AG08396 (cell line): ENCODE measurements around the gene PHTF2.

Source experiments
- DNase-seq: peaks from one replicate; pipeline ENCODE4 v3.0.0; 2012; ENCODE audit warnings: low spot score, mixed read lengths

The PHTF2 gene

DNA sequence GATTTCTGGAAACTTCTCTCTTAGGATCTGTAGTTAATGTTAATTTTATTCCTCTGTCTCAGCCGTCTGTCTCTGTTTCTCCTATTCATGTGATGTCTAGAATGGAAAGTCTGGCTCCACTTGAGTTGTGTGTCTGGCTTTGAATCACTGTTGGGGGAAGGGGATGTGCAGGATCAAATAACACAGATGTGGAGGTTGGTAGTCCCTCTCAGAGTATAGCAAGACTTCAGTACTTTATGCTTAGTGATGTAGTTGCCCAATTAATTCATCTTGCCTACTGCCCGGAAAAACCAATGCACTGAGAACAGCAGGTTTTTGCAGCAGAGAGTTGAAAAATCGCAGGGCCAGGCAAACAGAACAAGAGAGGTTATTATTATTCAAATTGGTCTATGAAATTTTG lies 79.2 kb downstream of the PHTF2 start:
- DNase-seq: no peak

GRCh38 chr7:77878500-77878899 lies 79.9 kb downstream of the PHTF2 start:
- no peak for DNase-seq

- DNase-seq: no peak
Measured at GRCh38 chr7:77879272-77879671, 80.7 kb downstream of the PHTF2 start.

DNA sequence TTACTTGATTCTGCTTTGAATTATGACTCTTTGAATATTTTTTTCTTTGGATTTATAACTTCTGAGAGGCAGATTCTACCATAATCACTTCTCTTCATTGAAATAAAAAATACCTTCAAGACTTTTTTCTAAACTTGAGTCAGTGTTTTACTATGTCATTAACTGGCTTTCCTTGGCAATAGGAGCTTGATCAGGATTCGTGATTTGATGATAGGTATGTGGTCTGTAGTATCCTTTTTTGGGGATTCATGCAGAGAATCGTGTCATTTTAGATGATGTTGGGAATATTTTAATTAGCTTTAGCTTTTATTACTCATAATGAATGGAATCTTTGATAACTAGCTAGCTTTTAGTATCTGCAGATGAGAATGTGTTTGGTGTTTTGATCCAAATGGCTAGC lies 83.3 kb downstream of the PHTF2 start:
- no peak for DNase-seq

GRCh38 chr7:77885155-77885554 lies 86.6 kb downstream of the PHTF2 start:
- no peak for DNase-seq

DNA sequence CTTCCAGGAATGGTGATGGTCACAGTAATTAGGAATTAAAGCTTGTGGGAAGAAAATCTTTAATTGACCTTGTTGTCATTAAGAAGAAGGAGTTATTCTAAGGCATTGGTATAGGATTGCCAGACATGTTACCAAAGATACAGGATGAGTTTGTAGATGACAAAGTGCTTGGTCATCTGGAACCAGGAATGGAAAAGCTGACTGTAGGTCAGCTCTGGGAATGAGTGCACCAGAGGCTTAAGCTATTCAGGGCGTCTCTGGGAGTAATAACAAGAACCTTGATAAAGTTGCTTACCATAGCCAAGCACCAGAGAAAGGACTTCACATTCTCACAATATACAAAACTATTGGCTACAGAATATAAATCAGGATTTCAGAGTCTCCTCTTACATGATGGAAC lies 89.0 kb downstream of the PHTF2 start:
- peak; percentile 59 for DNase-seq

DNA sequence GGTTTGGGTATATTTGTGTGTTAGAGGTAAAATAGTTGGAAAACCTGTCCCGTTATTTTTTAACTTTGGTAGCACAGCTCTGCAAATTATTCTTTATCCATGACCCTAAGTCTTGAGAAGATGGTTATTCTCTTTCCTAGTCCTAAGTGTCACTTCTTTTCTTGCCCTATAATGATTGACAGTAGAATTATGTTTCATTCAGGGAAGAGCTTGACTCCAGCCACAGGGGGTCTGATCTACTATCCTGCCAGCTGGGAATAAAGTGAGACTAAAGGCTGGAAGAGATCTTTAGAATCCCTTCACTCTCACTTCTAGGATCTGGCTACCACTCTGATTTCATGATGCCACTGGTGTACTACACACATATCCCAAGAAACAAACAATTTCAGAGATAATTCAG lies 90.4 kb downstream of the PHTF2 start:
- DNase-seq: no peak

DNA sequence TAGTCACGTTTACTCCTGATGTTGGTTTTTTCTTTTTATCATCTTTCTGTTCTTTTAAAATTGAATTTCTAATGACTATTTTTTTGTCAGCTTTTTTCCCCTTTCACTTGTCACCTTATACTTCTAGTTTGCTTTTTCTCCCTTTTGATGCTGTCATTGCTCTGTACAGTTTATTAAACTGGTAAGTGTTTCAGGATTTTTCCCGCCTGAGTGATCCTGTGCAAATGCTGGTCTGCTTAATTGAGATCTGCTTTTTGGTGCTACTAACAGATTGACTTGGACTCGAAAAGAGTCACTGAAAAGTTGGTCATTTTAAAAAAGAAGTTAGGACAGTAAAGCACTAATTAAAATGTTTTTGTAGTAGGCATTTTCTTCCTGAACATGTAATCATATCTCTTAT lies 95.2 kb downstream of the PHTF2 start:
- no peak for DNase-seq

DNA sequence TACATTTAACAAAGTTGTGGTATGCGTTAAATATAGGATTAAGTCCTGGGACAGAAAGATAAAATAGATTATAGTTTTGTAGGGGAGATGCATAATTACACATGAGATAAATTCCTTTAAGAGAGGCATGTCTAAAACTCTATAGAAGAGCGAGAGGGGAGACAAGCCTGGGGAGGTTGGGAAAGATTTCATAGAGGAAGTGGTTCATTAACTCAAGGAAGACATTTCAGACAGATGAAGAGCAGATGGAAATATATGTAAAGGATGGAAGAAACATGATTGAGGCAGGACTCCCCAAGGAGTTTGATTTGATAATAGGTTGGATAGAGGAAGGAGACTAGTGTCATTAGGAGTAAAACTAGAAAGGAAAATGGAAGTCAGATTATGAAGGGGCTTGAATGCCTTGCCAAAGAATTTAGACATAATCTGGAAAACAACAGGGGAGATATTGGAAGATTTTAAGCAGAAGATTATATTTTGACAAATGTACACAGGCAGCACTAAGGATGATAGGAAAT lies 96.1 kb downstream of the PHTF2 start:
- no peak for DNase-seq

- no peak for DNase-seq
Measured at GRCh38 chr7:77895905-77896304, 97.3 kb downstream of the PHTF2 start.

GRCh38 chr7:77897004-77897547 lies 98.5 kb downstream of the PHTF2 start:
- DNase-seq: no peak

DNA sequence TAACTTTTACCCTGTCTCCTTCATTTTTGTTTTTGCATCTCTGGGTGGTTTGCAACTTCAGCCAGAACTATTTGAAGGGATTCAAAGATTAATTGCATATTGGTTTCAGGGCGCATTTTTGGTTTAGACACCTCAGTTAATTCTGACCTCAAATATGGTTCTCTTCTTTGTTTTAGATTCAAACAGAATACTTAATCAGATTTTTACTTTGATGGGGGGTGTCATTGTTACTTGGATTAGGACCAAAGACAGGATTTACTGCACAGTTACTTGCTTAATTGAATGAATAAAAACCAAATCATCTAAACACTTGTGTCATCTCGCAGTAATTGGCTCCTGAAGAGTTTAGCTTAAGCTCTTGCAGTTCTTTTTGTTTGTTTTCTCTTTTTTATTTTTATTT lies 100.9 kb downstream of the PHTF2 start:
- no peak for DNase-seq

DNA sequence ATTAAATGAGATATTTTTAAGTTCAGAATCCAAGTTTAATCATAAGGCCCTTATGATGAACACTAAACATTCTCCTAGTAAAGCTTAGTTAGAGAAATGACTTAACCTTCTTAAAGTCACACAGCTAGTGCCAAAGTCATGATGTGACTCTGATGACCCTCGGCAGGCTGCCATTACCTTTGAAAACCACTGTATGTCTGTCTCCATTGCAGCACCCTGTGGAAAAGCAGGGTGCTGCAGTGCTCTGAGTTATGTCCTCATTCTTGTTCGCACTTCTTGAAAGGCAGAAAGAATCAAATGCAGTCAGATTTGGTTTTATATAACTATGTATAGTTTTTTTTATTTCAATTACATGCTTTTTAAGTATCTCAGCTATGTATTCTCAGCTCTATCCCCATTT lies 105.0 kb downstream of the PHTF2 start:
- DNase-seq: peak; percentile 4

DNA sequence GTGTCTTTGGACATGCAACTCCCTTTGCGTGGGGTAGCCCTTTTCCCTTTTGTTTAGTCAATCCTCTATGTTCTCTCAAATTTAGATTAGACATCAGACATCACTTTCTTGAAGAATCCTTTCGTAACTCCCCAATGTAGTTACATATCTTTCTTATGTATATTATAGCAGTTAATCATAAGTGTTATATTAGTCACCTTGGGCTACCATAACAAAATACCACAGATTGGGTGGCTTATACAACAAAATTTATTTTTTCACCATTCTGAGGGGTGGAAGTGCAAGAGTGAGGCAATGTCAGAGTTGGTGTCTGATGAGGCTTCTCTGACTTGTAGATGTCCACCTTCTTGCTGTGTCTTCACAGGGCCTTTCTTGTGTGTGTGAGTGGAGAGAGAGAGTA lies 105.7 kb downstream of the PHTF2 start:
- DNase-seq: no peak

DNA sequence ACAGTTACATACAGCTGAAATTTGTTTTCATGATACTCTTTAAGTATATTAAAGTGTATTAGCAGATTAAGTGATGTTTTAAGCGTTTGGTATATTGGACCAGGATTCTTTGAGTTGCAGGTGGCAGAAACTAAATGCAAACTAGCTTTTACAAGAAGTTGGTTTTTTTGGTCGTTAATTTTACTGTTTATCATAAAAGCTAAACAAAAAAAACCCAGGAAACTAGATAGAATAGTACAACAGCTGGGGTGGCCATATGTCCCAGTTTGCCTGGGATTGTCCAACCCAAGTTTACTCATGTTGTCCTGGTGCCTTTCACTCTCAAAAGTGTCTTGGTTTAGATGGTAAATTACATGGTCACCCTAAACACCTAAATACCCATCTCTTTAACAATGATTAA lies 108.7 kb downstream of the PHTF2 start:
- DNase-seq: no peak

GRCh38 chr7:77908664-77909063 lies 110.1 kb downstream of the PHTF2 start:
- DNase-seq: no peak

DNA sequence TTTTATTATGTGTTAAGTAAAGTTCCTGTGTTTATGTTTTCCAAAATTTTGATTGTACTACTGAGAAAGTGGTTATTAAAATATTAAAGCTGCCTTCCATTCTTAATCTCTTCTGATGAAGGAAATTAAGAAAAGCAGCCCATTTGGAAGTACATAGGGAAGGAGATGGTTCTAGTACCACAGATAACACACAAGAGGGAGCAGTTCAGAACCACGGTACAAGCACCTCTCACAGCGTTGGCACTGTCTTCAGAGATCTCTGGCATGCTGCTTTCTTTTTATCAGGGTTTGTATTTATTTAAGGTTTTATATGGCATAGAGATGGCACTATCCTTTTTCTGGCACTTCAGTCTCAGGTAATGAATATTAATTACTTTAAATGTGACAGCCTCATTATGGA lies 111.6 kb downstream of the PHTF2 start:
- no peak for DNase-seq

DNA sequence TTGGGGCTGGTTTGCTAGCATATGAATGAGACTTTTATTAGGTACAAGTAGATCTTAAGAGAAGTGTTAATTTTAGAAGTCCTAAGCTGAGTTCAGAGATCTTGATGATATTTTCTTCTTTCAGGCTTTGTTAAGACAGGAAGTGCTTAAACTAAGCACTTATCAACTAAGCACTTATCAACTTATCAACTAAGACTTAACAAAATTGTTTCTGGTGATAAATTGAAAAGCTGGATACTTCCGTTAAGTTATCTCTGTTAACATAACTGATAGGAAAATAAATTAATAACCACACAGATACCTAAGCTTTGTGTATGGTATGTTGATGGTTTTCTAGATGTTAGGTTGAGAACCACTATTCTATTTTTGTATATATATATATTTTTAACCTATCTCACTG lies 113.7 kb downstream of the PHTF2 start:
- DNase-seq: no peak

DNA sequence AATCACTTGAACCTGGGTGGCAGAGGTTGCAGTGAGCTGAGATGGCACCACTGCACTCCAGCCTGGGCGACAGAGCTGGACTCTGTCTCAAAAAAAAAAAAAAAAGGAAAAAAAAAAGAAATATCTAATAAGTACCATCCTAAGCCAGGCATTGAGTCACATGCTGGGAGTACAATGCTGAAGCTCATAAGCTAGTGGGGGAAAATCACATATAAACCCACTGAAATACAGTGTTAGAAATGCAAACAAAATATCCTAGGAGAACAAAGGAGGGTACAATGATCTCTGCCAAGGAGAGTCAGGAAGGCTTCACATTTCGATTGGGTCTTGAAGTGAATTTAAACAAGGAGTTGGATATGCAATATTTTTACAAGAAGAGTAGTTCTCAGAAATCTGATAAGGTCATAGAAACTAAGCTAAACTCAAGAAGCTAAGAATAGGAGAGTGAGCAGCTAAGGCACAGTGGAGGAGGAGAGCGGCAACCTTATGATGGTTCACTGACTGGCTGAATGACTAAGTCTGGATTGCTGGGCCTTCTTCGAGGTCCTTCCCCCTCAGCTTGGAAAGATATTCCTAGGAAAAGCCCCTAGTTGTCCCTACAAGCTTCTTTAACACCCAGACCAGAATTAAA lies 115.5 kb downstream of the PHTF2 start:
- no peak for DNase-seq

GRCh38 chr7:77917500-77918262 lies 119.1 kb downstream of the PHTF2 start:
- no peak for DNase-seq

GRCh38 chr7:77918676-77919075 lies 120.1 kb downstream of the PHTF2 start:
- DNase-seq: no peak

GRCh38 chr7:77923419-77923818 lies 124.8 kb downstream of the PHTF2 start:
- DNase-seq: no peak

DNA sequence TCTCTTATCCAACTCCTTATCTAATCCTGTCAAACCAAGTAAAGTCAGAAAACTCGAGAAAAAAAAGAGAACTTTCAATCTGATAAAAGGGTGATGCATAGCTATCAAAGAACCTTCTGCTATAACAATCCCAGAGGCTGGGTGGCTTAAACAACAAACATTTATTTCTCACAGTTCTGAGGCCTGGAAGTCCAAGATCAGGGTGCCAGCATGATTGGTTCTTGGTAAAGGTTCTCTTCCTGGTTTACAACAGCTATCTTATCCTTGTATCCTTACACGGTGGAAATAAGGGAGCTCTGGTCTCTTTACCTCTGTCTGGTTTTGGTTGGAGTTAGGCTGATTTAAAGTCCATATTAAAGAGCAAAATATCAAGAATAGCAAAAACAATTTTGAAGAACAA lies 131.9 kb downstream of the PHTF2 start:
- DNase-seq: no peak

- DNase-seq: no peak
Measured at GRCh38 chr7:77931841-77932240, 133.3 kb downstream of the PHTF2 start.
